ENCODE measurements around the gene DLD.
"Not testable (repeated sequence)": the region's sequence is repeated elsewhere in the genome, so short reads cannot be mapped to it uniquely, and the experiment has no call there.

DLD gene

DNA sequence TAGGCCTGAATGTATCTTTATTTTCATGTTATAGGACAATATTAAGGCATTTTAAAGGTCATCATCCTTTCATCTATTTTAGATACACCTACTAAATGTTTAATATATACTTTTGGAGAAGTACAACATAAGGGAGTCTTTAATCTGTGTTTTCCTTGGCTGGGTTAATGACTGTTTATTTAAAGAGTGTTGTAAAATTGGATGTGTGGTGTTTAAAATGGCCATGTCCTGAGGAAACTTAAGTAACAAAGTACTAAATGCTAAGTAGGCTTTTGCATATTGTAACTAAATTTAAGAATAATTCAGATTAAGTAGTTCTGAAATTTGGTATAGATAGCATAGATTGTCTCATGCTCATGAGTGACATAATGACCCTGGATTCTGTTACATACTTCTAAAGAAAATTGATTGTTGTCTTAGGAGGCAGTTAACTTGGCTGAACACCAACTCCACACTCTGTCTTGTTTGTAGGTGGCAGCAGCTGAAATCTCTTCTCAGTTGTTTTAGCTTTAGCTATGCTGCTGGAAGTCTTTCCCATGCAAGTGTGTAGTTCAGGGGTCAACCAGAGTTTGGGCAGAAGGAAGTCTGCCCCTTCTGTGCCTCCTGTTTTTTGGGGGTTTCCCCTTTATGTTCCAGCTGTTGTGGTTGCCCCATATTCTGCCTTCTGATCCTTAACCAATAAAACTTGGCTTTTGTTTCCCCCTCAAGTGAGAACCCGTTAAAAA is 29.2 kb downstream of the DLD start:
- H3K36me3 ChIP-seq (ENCODE audit: insufficient read depth, low read length): peaks cover 68% of the 10 kb centered on the region
- no peak overlapping the region for H3K4me2 ChIP-seq (ENCODE audit: low read length)
- H3K4me1 ChIP-seq (ENCODE audit: control insufficient read depth, insufficient read depth, low read length): peaks cover 8% of the 10 kb centered on the region
- no peaks in the 10 kb centered on the region for H3K9me3 ChIP-seq (replicated peaks; ENCODE audit: low read length)
- H3K9ac ChIP-seq (ENCODE audit: low read depth, low read length): no peak overlapping the region
- no peak overlapping the region for H3K4me3 ChIP-seq (ENCODE audit: low read length)
- H3K27me3 ChIP-seq (ENCODE audit: control insufficient read depth, insufficient read depth, low read length): no peaks in the 10 kb centered on the region

DNA sequence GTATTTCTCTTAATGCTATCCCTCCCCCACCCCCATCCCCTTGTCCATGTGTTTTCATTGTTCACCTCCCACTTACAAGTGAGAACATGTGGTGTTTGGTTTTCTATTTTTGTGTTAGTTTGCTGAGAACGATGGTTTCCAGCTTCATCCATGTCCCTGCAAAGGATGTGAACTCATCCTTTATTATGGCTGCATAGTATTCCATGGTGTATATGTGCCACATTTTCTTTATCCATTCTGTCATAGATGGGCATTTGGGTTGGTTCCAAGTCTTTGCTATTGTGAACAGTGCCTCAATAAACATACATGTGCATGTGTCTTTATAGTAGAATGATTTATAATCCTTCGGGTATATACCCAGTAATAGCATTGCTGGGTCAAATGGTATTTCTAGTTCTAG is 30.8 kb downstream of the DLD start:
- not testable (repeated sequence) for H3K4me1 ChIP-seq (ENCODE audit: control insufficient read depth, insufficient read depth, low read length); H3K9me3 ChIP-seq (replicated peaks; ENCODE audit: low read length); H3K4me3 ChIP-seq (ENCODE audit: low read length); H3K4me2 ChIP-seq (ENCODE audit: low read length); H3K27me3 ChIP-seq (ENCODE audit: control insufficient read depth, insufficient read depth, low read length); H3K9ac ChIP-seq (ENCODE audit: low read depth, low read length)
- peaks cover 76% of the 10 kb centered on the region for H3K36me3 ChIP-seq (ENCODE audit: insufficient read depth, low read length)

DNA sequence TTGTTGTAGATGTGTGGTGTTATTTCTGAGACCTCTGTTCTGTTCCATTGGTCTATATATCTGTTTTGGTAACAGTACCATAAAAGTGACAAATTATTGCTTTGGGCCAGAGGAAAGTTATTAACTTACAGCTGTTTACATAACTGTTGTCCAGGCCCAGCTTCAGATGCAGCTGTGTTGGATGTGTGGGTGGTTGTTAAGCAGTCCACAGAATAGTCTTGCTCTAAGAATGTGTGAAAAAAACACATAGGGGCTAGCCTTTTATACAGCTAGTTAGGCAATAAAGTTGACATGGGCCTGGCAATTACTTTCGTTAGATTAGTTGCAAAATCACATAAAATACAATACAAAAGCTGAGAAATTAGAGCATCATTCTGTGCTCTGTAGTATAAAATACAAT is 31.9 kb downstream of the DLD start:
- H3K36me3 ChIP-seq (ENCODE audit: insufficient read depth, low read length): peaks cover 74% of the 10 kb centered on the region

DNA sequence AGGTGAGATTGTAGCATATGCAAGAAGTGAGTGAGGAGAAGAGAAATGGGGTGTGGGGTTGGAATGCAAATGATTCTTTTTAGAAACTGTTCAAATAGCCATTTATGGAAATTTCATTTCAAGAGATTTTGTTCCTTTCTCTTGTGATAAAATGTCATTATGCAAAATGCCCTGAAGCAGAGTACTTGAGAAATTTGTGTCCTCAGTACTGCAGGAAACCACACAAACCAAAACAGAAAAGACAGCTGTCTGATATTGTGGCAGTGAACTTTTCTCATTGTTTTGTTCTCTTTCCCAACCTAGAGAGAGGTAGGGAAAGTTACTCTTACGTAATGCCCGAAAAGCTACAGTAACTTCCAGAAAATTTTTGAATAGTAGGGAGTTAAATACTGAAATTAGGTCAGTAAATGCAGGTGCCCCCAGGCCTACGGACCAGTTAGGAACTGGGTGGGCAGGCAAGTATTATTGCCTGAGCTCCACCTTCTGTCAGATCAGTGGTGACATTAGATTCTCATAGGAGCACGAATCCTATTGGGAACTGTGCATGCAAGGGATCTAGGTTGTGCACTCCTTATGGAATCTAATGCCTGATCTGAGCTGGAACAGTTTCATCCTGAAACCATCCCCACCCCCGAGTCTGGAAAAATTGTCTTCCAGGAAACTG is 34.0 kb downstream of the DLD start:
- Histone ChIP-seq H3K9ac (ENCODE audit: low read depth, low read length) (no peak overlapping the region), H3K4me2 (ENCODE audit: low read length) (no peak overlapping the region), H3K36me3 (ENCODE audit: insufficient read depth, low read length) (peaks cover 76% of the 10 kb centered on the region), H3K4me1 (ENCODE audit: control insufficient read depth, insufficient read depth, low read length) (peaks cover 8% of the 10 kb centered on the region), H3K27me3 (ENCODE audit: control insufficient read depth, insufficient read depth, low read length) (no peaks in the 10 kb centered on the region), H3K9me3 (replicated peaks; ENCODE audit: low read length) (no peaks in the 10 kb centered on the region), H3K4me3 (ENCODE audit: low read length) (no peak overlapping the region)

More for the DNA sequence above, 31.9 kb downstream of the DLD start:
- Histone ChIP-seq H3K4me1 (ENCODE audit: control insufficient read depth, insufficient read depth, low read length) (peaks cover 8% of the 10 kb centered on the region), H3K9me3 (replicated peaks; ENCODE audit: low read length) (no peaks in the 10 kb centered on the region), H3K9ac (ENCODE audit: low read depth, low read length) (no peak overlapping the region), H3K4me3 (ENCODE audit: low read length) (no peak overlapping the region), H3K4me2 (ENCODE audit: low read length) (no peak overlapping the region), H3K27me3 (ENCODE audit: control insufficient read depth, insufficient read depth, low read length) (no peaks in the 10 kb centered on the region)

DNA sequence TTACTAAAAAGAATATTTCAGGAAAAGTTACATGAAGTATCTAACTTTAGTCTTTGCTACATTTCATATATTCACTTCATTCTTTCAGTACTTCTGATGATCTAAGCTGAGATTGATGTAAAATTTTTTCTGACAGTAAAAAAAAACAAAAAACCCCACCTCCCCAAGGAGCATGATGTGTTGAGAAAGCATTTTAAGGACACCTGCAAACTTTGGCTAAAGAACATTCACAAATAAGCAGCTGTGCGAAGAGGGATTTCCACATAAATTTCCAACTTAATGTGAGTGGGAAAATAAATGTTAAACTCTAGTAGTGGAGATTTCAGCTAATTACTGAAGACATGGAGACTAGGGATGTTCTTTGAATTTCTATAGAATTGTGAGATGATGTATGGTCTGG is 35.5 kb downstream of the DLD start:
- H3K27me3 ChIP-seq (ENCODE audit: control insufficient read depth, insufficient read depth, low read length): no peaks in the 10 kb centered on the region
- H3K9ac ChIP-seq (ENCODE audit: low read depth, low read length): no peak overlapping the region
- H3K4me3 ChIP-seq (ENCODE audit: low read length): no peak overlapping the region
- no peak overlapping the region for H3K4me2 ChIP-seq (ENCODE audit: low read length)
- no peaks in the 10 kb centered on the region for H3K4me1 ChIP-seq (ENCODE audit: control insufficient read depth, insufficient read depth, low read length)
- peaks cover 85% of the 10 kb centered on the region for H3K36me3 ChIP-seq (ENCODE audit: insufficient read depth, low read length)
- H3K9me3 ChIP-seq (replicated peaks; ENCODE audit: low read length): no peaks in the 10 kb centered on the region

DNA sequence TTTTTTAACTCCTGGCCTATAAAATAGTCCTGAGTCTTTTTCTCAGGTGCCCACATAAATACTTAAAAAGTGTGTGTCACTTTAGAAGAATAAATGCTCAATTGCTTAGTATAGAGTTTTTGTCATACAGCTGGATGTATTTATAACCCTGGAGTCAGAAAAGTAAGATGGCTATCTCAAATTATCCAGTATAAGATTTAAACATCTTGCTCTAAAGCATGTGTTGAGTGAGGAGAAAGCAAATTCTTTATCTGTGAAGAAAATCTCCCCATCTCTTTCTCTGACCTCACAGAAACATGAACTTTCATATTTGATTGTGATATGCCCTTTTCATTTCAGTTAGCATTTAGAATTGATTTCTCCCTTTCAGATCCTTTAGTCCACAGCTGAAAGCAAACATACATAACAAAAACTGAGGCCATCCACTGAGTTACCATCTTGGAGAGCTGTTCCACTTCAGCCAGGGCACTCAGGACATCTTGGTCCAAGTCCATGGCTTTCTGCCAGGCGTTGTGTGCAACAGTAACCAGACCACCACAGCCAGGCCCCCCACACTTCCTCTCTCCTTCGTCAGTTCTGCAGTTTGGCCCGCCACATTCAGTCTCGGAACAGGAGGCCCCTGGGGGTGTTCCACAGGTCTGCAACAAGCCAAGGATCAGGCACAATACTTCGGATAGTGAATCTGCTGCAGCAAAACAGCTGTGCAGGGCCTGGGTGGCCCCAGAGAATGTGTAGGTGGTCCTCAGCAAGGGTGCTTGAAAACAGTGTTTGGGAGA is 40.9 kb downstream of the DLD start:
- Histone ChIP-seq H3K36me3 (ENCODE audit: insufficient read depth, low read length) (peaks cover 95% of the 10 kb centered on the region), H3K9me3 (replicated peaks; ENCODE audit: low read length) (no peaks in the 10 kb centered on the region), H3K27me3 (ENCODE audit: control insufficient read depth, insufficient read depth, low read length) (no peaks in the 10 kb centered on the region), H3K4me1 (ENCODE audit: control insufficient read depth, insufficient read depth, low read length) (peaks cover 27% of the 10 kb centered on the region), H3K9ac (ENCODE audit: low read depth, low read length) (no peak overlapping the region), H3K4me3 (ENCODE audit: low read length) (no peak overlapping the region), H3K4me2 (ENCODE audit: low read length) (no peak overlapping the region)

DNA sequence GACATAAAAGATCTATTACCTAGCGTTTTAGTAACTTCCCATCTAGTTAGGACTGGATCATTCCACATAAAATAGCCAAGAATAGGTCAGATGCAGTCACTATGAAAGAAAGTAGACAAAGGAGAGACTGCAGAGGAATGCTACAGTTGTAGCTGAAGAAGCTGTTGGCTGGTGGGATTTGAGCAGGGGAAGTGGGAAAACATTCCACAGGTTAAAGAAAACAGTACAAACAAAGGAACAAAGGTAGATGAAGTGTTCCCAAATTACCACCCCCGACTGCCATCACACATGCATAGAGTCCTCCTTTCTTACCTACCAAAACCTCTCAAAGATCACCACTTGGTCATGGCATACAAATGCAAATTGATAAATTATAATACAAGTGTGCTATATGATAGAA is 41.8 kb downstream of the DLD start:
- H3K36me3 ChIP-seq (ENCODE audit: insufficient read depth, low read length): peaks cover 94% of the 10 kb centered on the region

DNA sequence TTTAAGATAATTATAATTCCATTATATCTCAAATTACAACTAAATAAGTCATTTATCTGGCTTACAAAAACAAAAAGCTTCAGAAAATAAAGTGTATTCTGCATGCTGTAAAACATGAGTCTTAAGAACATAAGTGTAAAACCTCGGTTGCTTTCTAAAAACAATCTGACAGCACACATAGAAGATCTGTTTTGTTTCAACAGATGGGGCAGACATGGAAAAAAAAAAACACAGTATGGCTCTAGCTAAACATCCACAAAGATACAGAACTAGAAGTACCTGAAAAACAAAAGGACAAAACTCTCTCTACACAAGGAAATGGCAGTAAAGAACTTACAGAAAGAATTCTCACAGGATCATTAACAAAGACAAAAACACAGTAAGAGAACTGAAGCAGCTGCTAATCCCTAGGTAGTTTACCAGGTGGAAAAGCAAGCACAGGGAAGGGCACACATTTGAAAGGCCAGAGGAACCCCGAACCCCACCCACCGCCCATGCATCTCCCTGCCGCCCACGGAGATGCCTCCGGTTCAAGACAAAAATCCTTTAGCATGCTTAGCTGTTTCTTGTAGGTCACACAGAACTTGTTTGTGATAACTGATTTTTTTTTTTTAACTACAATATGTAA is 42.5 kb downstream of the DLD start:
- peaks cover 35% of the 10 kb centered on the region for H3K4me1 ChIP-seq (ENCODE audit: control insufficient read depth, insufficient read depth, low read length)
- H3K4me2 ChIP-seq (ENCODE audit: low read length): no peak overlapping the region
- no peak overlapping the region for H3K9ac ChIP-seq (ENCODE audit: low read depth, low read length)
- H3K27me3 ChIP-seq (ENCODE audit: control insufficient read depth, insufficient read depth, low read length): no peaks in the 10 kb centered on the region
- H3K36me3 ChIP-seq (ENCODE audit: insufficient read depth, low read length): peaks cover 90% of the 10 kb centered on the region
- no peak overlapping the region for H3K4me3 ChIP-seq (ENCODE audit: low read length)
- H3K9me3 ChIP-seq (replicated peaks; ENCODE audit: low read length): no peaks in the 10 kb centered on the region

More for the DNA sequence above, 41.8 kb downstream of the DLD start:
- no peaks in the 10 kb centered on the region for H3K27me3 ChIP-seq (ENCODE audit: control insufficient read depth, insufficient read depth, low read length)
- H3K4me1 ChIP-seq (ENCODE audit: control insufficient read depth, insufficient read depth, low read length): peaks cover 28% of the 10 kb centered on the region
- H3K4me3 ChIP-seq (ENCODE audit: low read length): no peak overlapping the region
- H3K9me3 ChIP-seq (replicated peaks; ENCODE audit: low read length): no peaks in the 10 kb centered on the region
- no peak overlapping the region for H3K9ac ChIP-seq (ENCODE audit: low read depth, low read length)
- no peak overlapping the region for H3K4me2 ChIP-seq (ENCODE audit: low read length)

DNA sequence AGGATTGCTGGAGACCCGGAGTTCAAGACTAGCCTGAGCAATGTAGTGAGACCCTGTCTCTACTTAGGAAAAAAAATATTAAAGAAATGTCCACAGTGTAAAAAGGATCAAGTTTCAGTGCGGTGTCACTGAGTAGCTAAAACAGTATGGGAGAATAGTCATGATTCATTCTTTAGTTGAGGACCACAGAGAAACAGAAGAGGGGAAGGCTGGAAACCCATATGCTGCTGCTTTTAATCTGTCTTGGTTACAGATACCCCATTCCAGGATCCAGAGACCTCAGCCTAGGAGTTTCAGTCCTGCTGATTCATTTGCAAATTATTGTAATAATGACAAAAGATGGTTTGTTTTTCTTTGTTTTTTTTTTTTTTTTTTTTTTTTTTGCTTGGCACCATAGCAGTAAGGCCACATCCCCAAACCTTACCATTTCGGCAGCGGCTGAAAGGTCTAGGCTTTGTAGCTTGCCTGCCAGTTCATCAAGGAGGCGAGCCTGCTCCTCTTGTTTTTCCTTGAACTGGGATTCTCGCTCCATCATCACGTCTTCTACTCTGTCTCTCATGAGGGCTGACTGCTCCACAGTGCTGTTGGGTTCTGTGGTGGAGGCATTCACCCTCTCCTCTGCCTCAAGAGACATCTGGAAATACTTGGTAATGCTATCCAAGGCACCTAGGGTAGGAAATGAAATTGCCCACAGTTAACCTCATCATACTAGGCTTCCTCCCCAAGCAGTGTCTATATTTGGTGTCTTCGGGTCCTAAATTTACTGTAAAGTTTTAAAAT is 44.2 kb downstream of the DLD start:
- H3K4me1 ChIP-seq (ENCODE audit: control insufficient read depth, insufficient read depth, low read length): peaks cover 52% of the 10 kb centered on the region
- no peak overlapping the region for H3K4me3 ChIP-seq (ENCODE audit: low read length)
- H3K9ac ChIP-seq (ENCODE audit: low read depth, low read length): peak overlapping the region; percentile 6
- peaks cover 84% of the 10 kb centered on the region for H3K36me3 ChIP-seq (ENCODE audit: insufficient read depth, low read length)
- no peaks in the 10 kb centered on the region for H3K9me3 ChIP-seq (replicated peaks; ENCODE audit: low read length)
- H3K27me3 ChIP-seq (ENCODE audit: control insufficient read depth, insufficient read depth, low read length): no peaks in the 10 kb centered on the region
- no peak overlapping the region for H3K4me2 ChIP-seq (ENCODE audit: low read length)

DNA sequence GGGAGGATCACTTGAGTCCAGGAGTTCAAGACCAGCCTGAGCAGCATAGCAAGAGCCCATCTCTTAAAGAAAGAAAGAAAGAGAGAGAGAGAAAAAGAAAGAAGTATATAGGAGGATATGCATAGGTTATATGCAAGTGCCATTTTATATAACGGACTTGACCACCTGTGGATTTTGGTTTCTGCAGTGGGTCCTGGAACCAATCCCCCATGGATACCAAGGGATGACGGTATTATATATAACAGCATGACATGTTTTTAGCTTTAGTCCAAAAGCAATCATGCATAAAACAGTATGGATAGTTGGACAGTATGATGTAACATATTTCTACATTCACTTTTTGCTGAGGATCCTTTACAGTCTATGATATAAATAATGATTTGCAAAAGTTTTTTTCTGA is 45.3 kb downstream of the DLD start:
- H3K27me3 ChIP-seq (ENCODE audit: control insufficient read depth, insufficient read depth, low read length): no peaks in the 10 kb centered on the region
- H3K4me3 ChIP-seq (ENCODE audit: low read length): no peak overlapping the region
- H3K9ac ChIP-seq (ENCODE audit: low read depth, low read length): no peak overlapping the region
- H3K4me1 ChIP-seq (ENCODE audit: control insufficient read depth, insufficient read depth, low read length): peaks cover 62% of the 10 kb centered on the region
- H3K36me3 ChIP-seq (ENCODE audit: insufficient read depth, low read length): peaks cover 84% of the 10 kb centered on the region
- H3K4me2 ChIP-seq (ENCODE audit: low read length): no peak overlapping the region
- H3K9me3 ChIP-seq (replicated peaks; ENCODE audit: low read length): no peaks in the 10 kb centered on the region

DNA sequence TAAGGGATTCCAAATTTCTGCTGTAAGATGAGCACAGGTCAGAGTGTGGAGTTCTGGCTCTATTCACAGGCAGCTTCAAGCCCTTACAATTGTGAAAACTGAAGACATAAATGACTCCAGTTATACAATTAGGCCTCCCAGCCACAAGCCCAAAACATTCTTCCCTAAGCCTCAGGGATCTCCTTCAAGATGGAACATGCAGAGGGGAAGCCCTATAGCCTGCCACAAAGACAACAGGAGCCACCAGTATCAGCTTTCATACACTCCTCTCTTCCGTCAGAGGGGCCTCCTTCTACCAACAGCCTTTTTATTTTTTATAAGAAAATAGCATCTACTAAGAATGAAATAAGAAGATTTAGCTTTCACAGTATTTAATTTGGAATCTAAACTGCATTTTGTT is 46.5 kb downstream of the DLD start:
- Histone ChIP-seq H3K9ac (ENCODE audit: low read depth, low read length) (no peak overlapping the region), H3K4me2 (ENCODE audit: low read length) (no peak overlapping the region), H3K27me3 (ENCODE audit: control insufficient read depth, insufficient read depth, low read length) (no peaks in the 10 kb centered on the region), H3K36me3 (ENCODE audit: insufficient read depth, low read length) (peaks cover 80% of the 10 kb centered on the region), H3K9me3 (replicated peaks; ENCODE audit: low read length) (no peaks in the 10 kb centered on the region), H3K4me3 (ENCODE audit: low read length) (no peak overlapping the region), H3K4me1 (ENCODE audit: control insufficient read depth, insufficient read depth, low read length) (peaks cover 62% of the 10 kb centered on the region)

All from skeletal muscle satellite cell (primary cell).